ENCODE data around the gene NOTCH3.

Gene NOTCH3

GRCh38 chr19:15136234-15136954 lies 64.4 kb downstream of the NOTCH3 start:
- Histone ChIP-seq H3K9me2 (ENCODE audit: low read depth, low read length) (no peaks in the 10 kb centered on the region), H4K20me1 (ENCODE audit: insufficient read depth, low read length) (no peaks in the 10 kb centered on the region), H3K27me3 (ENCODE audit: insufficient read depth, low read length) (no peaks in the 10 kb centered on the region; the same call in 1 of the 2 replicates), H3K9me3 (ENCODE audit: low read length) (peaks cover 5% of the 10 kb centered on the region; the same call in 1 of the 2 replicates), H3F3A (ENCODE audit: insufficient read depth, low read length) (no peaks in the 10 kb centered on the region), H3K4me3 (ENCODE audit: low read depth, low read length, poor library complexity, severe bottlenecking) (no peak overlapping the region), H2AFZ (ENCODE audit: low read length) (no peak overlapping the region), H3K4me2 (ENCODE audit: low read length) (no peak overlapping the region), H3K27ac (ENCODE audit: low read depth, low read length, poor library complexity, severe bottlenecking) (no peak overlapping the region), H3K9ac (ENCODE audit: low read length) (no peak overlapping the region), H3K79me2 (ENCODE audit: insufficient read depth, low read length) (no peaks in the 10 kb centered on the region), H3K36me3 (ENCODE audit: insufficient read depth, low read length) (no peaks in the 10 kb centered on the region; the same call in 1 of the 2 replicates), H3K4me1 (ENCODE audit: insufficient read depth, low read length, severe bottlenecking) (no peaks in the 10 kb centered on the region)
- no peak for TF ChIP-seq EZH2 (IDR thresholded peaks at IDR 0.05; ENCODE audit: borderline replicate concordance, low read length)
- TF ChIP-seq CTCF (IDR thresholded peaks at IDR 0.05; ENCODE audit: low read length), result no peak

- Histone ChIP-seq H4K20me1 (ENCODE audit: insufficient read depth, low read length) (no peaks in the 10 kb centered on the region), H3K27me3 (ENCODE audit: insufficient read depth, low read length) (no peaks in the 10 kb centered on the region), H3K4me1 (ENCODE audit: insufficient read depth, low read length, severe bottlenecking) (peaks cover 4% of the 10 kb centered on the region), H3K79me2 (ENCODE audit: insufficient read depth, low read length) (no peaks in the 10 kb centered on the region), H3K4me2 (ENCODE audit: low read length) (no peak overlapping the region), H3K36me3 (ENCODE audit: insufficient read depth, low read length) (no peaks in the 10 kb centered on the region), H2AFZ (ENCODE audit: low read length) (no peak overlapping the region), H3K9me2 (ENCODE audit: low read depth, low read length) (no peaks in the 10 kb centered on the region), H3K9me3 (ENCODE audit: low read length) (no peaks in the 10 kb centered on the region), H3K4me3 (ENCODE audit: low read depth, low read length, poor library complexity, severe bottlenecking) (no peak overlapping the region), H3K9ac (ENCODE audit: low read length) (no peak overlapping the region), H3F3A (ENCODE audit: insufficient read depth, low read length) (no peaks in the 10 kb centered on the region), H3K27ac (ENCODE audit: low read depth, low read length, poor library complexity, severe bottlenecking) (no peak overlapping the region)
- no peak for TF ChIP-seq EZH2 (IDR thresholded peaks at IDR 0.05; ENCODE audit: borderline replicate concordance, low read length)
Observed at GRCh38 chr19:15129856-15130585, 70.8 kb downstream of the NOTCH3 start.

GRCh38 chr19:15128162-15128770 lies 72.5 kb downstream of the NOTCH3 start:
- no peaks in the 10 kb centered on the region for H3K9me2 ChIP-seq (ENCODE audit: low read depth, low read length)
- no peaks in the 10 kb centered on the region for H3K27me3 ChIP-seq (ENCODE audit: insufficient read depth, low read length)
- H3K4me3 ChIP-seq (ENCODE audit: low read depth, low read length, poor library complexity, severe bottlenecking), result no peak overlapping the region
- TF ChIP-seq CTCF (IDR thresholded peaks at IDR 0.05; ENCODE audit: low read length) (no peak), EZH2 (IDR thresholded peaks at IDR 0.05; ENCODE audit: borderline replicate concordance, low read length) (no peak)
- no peak overlapping the region for H3K4me2 ChIP-seq (ENCODE audit: low read length)
- no peak overlapping the region for H3K9ac ChIP-seq (ENCODE audit: low read length)
- no peaks in the 10 kb centered on the region for H3K79me2 ChIP-seq (ENCODE audit: insufficient read depth, low read length)
- no peaks in the 10 kb centered on the region for H4K20me1 ChIP-seq (ENCODE audit: insufficient read depth, low read length)
- no peak overlapping the region for H2AFZ ChIP-seq (ENCODE audit: low read length)
- peaks cover 14% of the 10 kb centered on the region for H3K4me1 ChIP-seq (ENCODE audit: insufficient read depth, low read length, severe bottlenecking)
- no peaks in the 10 kb centered on the region for H3K36me3 ChIP-seq (ENCODE audit: insufficient read depth, low read length)
- H3F3A ChIP-seq (ENCODE audit: insufficient read depth, low read length), result no peaks in the 10 kb centered on the region
- no peaks in the 10 kb centered on the region for H3K9me3 ChIP-seq (ENCODE audit: low read length)
- H3K27ac ChIP-seq (ENCODE audit: low read depth, low read length, poor library complexity, severe bottlenecking), result no peak overlapping the region
